Fibroblast of skin of back (primary cell): Measurements from ENCODE around the gene PNPLA8. TPM values are rescaled to one million over a fixed set of nuclear protein-coding genes. Genes with fewer than 3 reads are reported as not detected.
"Not testable (repeated sequence)": the region's sequence is repeated elsewhere in the genome, so short reads cannot be mapped to it uniquely, and the experiment has no call there.

ENCODE experiments used
- DNase-seq: peaks from one replicate; pipeline ENCODE4 v3.0.0-alpha.2; 2013
- polyA plus RNA-seq, 2 experiments: library from polyadenylated mRNA; unstranded; fragments of 120-200 nt; gene quantifications; one replicate each; pipeline ENCODE4 v1.2.1, GENCODE V29; 2013; ENCODE audit not compliant: insufficient read length in 2 of 2

PNPLA8 gene
- 19.3 TPM for polyA plus RNA-seq (2013, experiment 1 of 2; ENCODE audit: insufficient read length)
- 15.9 TPM for polyA plus RNA-seq (2013, experiment 2 of 2; ENCODE audit: insufficient read length)

DNA sequence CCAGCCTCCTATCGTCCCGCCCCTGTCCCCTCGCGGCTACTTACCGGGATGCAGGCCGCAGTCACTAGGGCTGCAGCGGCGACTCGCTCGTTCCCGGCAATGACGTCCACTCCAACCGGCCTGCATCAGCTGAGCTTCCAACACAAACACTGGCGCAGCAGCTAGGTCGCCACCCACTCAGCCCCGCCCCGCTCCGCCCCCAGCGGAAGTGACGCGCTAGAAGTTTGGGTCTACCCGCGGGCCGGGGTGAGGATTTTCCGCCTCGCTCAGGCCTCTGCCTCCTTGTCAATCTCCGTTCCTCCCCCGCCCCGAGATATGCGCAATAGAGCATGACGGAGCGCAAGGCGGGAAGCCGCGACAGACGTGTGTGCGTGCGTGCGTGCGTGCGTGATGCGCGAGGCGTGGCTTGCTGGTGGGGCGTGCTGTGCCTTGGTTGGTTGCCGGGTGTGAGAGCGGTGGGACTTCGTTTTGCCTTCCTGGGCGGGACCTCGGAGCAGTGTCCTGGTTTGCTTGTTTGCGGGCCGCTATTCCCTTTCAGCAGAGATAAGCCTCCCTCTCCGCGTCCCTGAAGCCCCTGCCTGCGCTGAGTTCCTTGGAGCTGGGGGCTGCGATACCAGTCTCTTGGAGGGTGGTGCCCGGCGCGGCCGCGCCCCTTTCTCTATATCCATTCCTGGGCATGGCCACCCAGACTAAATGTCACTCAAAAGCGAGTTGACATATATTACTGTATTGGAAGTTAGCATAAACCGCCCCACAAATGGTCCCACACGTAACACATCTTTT, at the start of gene PNPLA8:
TSS of gene PNPLA8 (minus strand) at position 151 of the 783 bp plus-strand sequence. CDS start 10,644 bp downstream, outside the sequence.
- peak; percentile 100 for DNase-seq

- no peak for DNase-seq
Observed at GRCh38 chr7:108575156-108575555, 49.2 kb upstream of the PNPLA8 start.

DNA sequence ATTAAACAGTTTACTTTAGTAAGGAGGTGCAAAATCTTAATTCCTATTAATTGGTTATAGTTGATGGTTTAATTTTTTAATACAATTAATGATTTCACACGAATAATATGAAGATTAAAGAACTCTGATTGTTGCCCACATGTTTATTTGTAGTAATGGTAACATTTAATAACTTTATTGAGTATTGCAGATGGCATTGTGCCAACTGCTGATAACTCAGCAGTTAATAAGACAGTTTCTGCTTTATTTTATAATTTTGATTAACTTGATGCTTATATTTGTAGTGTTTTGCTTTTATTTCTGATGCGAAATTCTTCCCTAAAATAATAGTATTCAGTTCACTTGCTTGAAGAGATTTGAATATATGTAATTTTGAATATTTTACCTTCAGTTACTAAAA, 46.5 kb upstream of the PNPLA8 start:
- DNase-seq = no peak

GRCh38 chr7:108570146-108570755, 44.3 kb upstream of the PNPLA8 start:
- no peak for DNase-seq

DNA sequence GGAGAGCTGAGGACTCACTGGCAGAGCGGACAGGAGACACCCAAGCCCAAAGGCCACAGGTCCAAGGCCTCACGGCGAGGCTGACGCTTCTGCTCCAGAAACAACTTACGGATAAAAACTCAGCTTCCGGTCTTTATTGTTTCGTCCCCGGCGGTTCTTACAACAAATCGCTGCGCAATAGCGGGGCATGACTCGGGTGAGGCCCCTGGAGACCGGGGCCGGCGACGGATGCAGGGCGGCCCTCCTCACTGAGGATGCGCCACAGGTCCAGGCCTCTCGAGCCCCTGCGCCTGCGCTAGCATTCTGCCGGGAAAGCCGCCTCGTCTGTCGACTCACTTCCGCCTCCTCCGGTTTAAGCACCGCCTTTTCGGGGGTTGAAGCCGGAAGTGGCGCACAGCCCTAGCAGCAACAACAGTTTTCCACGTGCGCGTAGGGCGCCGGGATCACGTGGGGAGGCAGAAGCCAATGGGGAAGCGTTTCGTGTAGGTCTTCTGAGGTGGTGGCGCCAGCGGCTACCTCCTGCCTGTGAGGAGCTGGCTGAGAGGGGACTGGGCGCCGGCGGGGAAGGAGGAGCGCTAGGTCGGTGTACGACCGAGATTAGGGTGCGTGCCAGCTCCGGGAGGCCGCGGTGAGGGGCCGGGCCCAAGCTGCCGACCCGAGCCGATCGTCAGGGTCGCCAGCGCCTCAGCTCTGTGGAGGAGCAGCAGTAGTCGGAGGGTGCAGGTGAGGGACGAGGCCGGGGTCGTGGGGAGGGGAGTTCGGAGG, 43.6 kb upstream of the PNPLA8 start, which contains the start of the genes DNAJB9 and THAP5:
TSS of gene DNAJB9 (plus strand) at position 494 of the 765 bp plus-strand sequence. CDS start 1,853 bp downstream, outside the sequence.
TSS of gene THAP5 (minus strand) at position 326 of the 765 bp plus-strand sequence. CDS start at position 189, 137 bp downstream.
- peak; percentile 100 for DNase-seq

GRCh38 chr7:108568801-108569380, 43.0 kb upstream of the PNPLA8 start:
- DNase-seq = no peak

GRCh38 chr7:108565987-108566386, 40.1 kb upstream of the PNPLA8 start:
- DNase-seq = no peak

- DNase-seq = peak; percentile 69
Observed at GRCh38 chr7:108561047-108561619, 35.2 kb upstream of the PNPLA8 start.

GRCh38 chr7:108559253-108559652, 33.3 kb upstream of the PNPLA8 start:
- DNase-seq = no peak

DNA sequence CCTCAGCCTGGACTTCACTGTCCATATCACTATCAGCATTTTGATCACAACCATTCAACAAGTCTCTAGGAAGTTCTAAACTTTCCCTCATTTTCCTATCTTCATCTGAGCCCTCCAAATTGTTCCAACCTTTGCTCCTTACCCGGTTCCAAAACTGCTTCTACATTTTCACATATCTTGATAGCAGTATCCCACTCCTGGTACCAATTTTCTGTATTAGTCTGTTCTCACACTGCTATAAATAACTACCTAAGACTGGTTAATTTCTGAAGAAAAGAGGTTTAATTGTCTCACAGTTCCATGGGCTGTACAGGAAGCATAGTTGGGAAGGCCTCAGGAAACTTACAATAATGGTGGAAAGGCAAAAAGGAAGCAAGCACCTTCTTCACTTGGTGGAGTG, 31.7 kb upstream of the PNPLA8 start:
- DNase-seq = no peak

DNA sequence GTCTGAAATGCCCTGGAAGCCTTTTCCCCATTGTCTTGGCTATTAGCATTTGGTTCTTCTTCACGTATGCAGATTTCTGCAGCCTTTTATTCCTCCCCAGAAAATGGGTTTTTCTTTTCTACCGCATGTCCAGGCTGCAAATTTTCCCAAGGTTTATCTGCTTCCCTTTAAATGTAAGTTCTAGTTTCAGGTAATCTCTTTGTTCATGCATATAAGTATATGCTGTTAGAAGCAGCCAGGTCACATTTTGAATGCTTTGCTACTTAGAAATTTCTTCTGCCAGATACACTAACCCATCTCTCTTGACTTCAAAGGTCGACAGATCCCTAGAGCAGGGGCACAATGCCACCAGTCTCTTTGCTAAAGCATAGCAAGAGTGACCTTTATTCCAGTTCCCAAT, 31.3 kb upstream of the PNPLA8 start:
- DNase-seq = no peak

- DNase-seq = not testable (repeated sequence)
Observed at GRCh38 chr7:108556665-108557064, 30.7 kb upstream of the PNPLA8 start.

- DNase-seq = not testable (repeated sequence)
Observed at GRCh38 chr7:108548141-108548896, 22.4 kb upstream of the PNPLA8 start.

- no peak for DNase-seq
Observed at GRCh38 chr7:108541478-108541877, 15.5 kb upstream of the PNPLA8 start.

DNA sequence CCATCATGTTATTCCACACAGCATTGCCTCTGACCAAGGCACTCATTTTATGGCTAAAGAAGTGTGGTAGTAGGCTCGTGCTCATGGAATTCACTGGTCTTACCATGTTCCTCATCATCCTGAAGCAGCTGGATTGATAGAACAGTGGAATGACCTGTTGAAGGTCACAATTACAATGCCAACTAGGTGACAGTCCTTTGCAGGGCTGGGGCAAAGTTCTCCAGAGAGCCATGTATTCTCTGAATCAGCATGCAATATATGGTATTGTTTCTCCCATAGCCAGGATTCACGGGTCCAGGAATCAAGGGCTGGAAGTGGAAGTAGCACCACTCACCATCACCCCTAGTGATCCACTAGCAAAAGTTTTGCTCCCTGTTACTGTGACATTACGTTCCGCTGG, 12.8 kb upstream of the PNPLA8 start:
- not testable (repeated sequence) for DNase-seq

DNA sequence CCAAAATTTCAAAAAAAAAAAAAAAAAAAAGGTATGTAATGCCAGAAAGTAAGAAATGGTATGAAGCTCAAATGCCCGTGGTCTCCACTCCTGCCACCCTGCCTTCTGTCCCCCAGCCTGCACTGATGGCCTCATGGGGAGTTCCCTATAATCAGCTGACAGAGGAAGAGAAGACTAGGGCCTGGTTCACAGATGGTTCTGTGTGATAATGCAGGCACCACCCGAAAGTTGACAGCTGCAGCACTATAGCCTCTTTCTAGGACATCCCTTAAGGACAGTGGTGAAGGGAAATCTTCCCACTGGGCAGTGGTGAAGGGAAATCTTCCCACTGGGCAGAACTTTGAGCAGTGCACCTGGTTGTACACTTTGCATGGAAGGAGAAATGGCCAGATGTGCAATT, 12.3 kb upstream of the PNPLA8 start:
- not testable (repeated sequence) for DNase-seq

DNA sequence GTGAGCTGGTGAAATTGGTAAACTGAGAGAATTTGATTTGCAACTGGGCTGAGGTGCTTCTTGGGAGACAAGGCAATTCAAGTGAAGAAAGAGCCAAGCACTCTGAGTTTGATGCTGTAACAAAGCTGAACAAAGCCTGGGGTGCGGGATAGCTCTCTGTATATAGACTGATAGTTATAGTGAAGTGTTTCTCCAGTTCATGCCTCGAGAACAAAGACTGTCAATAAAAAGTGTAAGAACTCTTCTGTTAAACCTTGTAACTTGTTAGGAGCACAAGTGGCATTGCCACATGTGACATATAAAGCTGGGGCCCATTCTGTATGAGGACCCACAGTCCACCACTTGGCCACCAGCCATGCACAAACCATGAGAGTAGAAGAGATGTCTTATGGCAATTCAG, 11.3 kb upstream of the PNPLA8 start:
- no peak for DNase-seq

DNA sequence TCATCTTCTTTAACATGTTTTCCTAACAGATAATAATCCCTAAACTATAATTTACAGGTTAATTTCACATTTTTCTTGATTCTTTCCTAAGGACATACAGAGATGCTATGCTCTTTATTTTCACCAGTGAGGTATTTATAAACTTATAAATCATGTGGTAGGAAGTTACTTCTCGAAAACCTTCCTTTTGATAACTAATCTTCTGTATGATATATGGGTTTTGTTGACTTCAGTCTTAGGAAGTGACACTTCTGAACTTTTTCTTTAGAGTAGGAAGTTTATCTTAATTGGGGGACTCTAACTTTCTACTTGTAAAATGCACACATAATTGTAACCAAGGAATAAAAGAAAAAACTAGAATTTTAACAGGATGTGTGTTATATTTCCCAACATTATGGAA, 9.8 kb upstream of the PNPLA8 start:
- DNase-seq = no peak

DNA sequence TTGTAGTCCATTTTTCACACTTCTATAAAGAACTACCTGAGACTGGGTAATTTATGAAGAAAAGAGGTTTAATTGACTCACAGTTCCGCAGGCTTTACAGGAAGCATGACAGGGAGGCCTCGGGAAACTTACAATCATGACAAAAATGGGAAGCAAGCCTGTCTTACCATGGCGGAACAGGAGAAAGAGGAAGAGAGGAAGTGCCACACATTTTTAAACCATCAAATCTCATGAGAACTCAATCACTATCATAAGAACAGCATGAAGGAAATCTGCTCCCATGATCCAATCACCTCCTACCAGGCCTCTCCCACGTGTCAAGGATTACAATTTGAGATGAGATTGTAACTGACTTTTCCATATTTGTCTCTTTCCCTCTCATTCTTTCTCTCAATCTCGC, 9.3 kb upstream of the PNPLA8 start:
- DNase-seq = no peak

- no peak for DNase-seq
Observed at GRCh38 chr7:108533712-108534111, 7.8 kb upstream of the PNPLA8 start.

DNA sequence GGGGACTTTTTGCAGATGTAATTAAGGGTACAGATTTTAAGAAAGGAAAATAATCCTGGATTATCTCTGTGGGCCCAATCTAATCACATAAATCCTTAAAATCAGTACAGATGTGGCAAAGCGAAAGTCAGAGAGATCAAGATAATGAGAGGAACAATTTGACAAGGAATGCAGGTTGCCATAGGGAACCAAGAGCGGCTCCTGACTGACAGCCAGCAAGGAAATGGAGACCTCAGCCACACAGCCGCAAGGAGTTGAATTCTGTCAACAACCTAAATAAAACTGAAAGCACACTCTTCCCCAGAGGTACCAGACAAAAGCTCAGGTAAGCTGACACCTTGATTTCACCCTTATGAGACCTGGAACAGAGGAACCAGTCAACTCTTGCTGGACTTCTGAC, 3.4 kb upstream of the PNPLA8 start:
- DNase-seq = no peak
